Colonic mucosa (tissue), 4 donors: ENCODE results near the gene NUP62CL. TPM values are rescaled to one million over a fixed set of nuclear protein-coding genes. Genes with fewer than 3 reads are reported as not detected.

Source experiments
- DNase-seq: peaks from one replicate; pipeline ENCODE4 v3.0.0-alpha.2; 2020
- H3K27ac ChIP-seq: fragments of 200-600 bp; one replicate; pipeline ENCODE4 v1.8.0; 2021
- H3K27me3 ChIP-seq: fragments of 200-600 bp; one replicate; pipeline ENCODE4 v1.8.0; 2021
- H3K36me3 ChIP-seq: fragments of 200-600 bp; one replicate; pipeline ENCODE4 v1.8.0; 2021
- H3K4me1 ChIP-seq: fragments of 200-600 bp; one replicate; pipeline ENCODE4 v1.8.0; 2021; ENCODE audit warnings: mild to moderate bottlenecking
- H3K4me3 ChIP-seq: fragments of 200-600 bp; one replicate; pipeline ENCODE4 v1.8.0; 2021
- H3K9ac ChIP-seq, 2 donors: one replicate each; pipeline ENCODE4 v1.7.0; 2013; ENCODE audit warnings: control low read depth in 2 of 2, low read depth in 2 of 2, low read length in 2 of 2
- H3K9me3 ChIP-seq: fragments of 200-600 bp; one replicate; pipeline ENCODE4 v1.8.0; 2021
- CTCF ChIP-seq: fragments of 200-600 bp; IDR thresholded peaks from one replicate; pipeline ENCODE4 v1.8.0; 2022; ENCODE audit warnings: antibody characterized with exemption, mild to moderate bottlenecking
- intact Hi-C: fragments of 100-400 bp; cut with DNase I; formaldehyde crosslinking; loops from one replicate; pipeline ENCODE4 v1.14.1; 2022
- total RNA-seq, 2 donors: library from RNA; stranded (reverse); fragmentation: NEBNext Ultra II Directional in 1 of 2; extraction: Animal tissue kit (Norgen Biotek cat#: 25700) in 1 of 2; gene quantifications; one replicate each; pipeline ENCODE4 v1.2.1, GENCODE V29; 2021
- donor health status: healthy.
- donor health status: DM: no; HTN: no; CAD: no.
- donor health status: DM: no; HTN: no; CAD: no.

NUP62CL gene
- total RNA-seq, 2 donors from 2014 or later: 3.7 to 5.6 TPM

GRCh38 chrX:107123750-107124149, 82.5 kb downstream of the NUP62CL start:
- intact Hi-C loops: no loop called here
- no peak for DNase-seq
- Histone ChIP-seq H3K27ac (no peak overlapping the region), H3K4me3 (no peak overlapping the region), H3K9ac (no peak overlapping the region), H3K4me1 (no peaks in the 10 kb centered on the region), H3K36me3 (no peaks in the 10 kb centered on the region), H3K9me3 (no peaks in the 10 kb centered on the region), H3K27me3 (no peaks in the 10 kb centered on the region)
- no peak for TF ChIP-seq CTCF

GRCh38 chrX:107119283-107119682, 87.0 kb downstream of the NUP62CL start:
- H3K4me1 ChIP-seq: no peaks in the 10 kb centered on the region

DNA sequence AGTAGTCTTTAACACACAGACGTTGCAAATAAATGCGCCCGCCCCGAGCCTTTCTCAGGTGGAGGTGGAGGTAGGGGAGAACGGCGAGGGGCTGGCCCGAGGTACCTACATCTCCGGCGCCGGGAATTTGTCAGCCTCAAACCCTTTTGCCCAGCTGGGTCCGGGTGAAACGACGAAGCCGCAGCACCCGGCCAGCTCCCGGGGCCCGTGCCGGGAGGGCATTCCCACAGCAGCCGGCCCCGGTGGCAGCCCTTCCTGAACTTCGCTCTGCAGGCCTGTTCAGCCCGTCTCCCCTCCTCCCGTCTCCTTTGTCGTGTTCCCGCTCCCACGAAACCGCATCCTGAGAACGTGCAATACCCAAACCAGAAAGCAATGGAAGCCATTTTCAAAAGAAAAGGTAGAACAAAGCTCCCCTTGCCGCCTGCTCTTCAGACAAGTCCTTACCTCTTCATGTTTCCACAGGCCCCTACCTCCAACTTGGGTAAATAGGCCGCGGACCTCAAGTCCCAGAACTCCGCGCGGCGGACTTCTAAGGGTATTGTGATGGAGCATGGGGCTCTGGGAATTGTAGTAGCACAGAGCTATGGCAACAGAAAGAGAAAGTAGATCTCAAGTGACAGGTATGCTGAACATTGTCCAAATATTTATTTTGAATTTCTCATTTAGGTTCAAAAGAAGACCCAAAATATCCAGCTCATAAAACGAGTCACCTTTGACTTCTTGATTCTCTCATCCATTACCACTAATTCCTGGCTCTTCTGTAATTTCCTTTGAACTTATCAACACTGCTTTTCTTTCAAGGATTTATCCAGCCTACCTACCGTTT, 87.7 kb downstream of the NUP62CL start, which contains the start of gene RBM41:
Gene RBM41, minus strand, starts transcription at position 501 of the 826 bp plus-strand sequence. Its CDS starts 49 bp downstream, at position 452.
- Histone ChIP-seq H3K36me3 (no peaks in the 10 kb centered on the region), H3K9me3 (no peaks in the 10 kb centered on the region), H3K4me3 (peak within 1 kb of the TSS; percentile 54), H3K27me3 (no peaks in the 10 kb centered on the region), H3K9ac (peak within 1 kb of the TSS; percentile 64 to 67), H3K27ac (peak within 1 kb of the TSS; percentile 56), H3K4me1 (no peaks in the 10 kb centered on the region)
- TF ChIP-seq CTCF: no peak
- DNase-seq: peak; percentile 84
- intact Hi-C loops: no loop called here

More at GRCh38 chrX:107119283-107119682, 87.0 kb downstream of the NUP62CL start:
- Histone ChIP-seq H3K9ac (no peak overlapping the region), H3K4me3 (peak overlapping the region; percentile 54), H3K36me3 (no peaks in the 10 kb centered on the region), H3K9me3 (no peaks in the 10 kb centered on the region), H3K27ac (no peak overlapping the region), H3K27me3 (no peaks in the 10 kb centered on the region)
- no peak for DNase-seq
- TF ChIP-seq CTCF: no peak
- intact Hi-C loops: no loop called here

DNA sequence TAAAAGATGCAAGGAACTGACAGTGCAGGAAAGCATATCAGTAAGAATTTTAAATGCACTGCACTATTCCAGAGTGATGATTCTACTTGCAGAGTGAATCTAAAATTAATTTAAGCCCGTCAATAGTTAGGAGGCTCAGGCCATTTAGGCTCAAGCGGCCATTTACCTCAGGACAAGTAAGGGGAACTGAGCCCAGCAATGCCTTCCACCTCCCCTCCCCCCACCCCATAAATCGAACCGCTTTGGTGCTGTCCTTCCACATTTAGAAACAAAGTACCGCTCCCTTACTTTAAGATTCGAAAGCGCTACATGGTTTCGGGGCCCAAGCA, 88.3 kb downstream of the NUP62CL start:
- peak overlapping the region; percentile 56 for H3K27ac ChIP-seq
- H3K9ac ChIP-seq: peak overlapping the region; percentile 64 to 67
- no peak for TF ChIP-seq CTCF
- H3K36me3 ChIP-seq: no peaks in the 10 kb centered on the region
- H3K4me3 ChIP-seq: peak overlapping the region; percentile 54
- intact Hi-C loops: no loop called here
- H3K9me3 ChIP-seq: no peaks in the 10 kb centered on the region
- no peak for DNase-seq
- no peaks in the 10 kb centered on the region for H3K27me3 ChIP-seq
- no peaks in the 10 kb centered on the region for H3K4me1 ChIP-seq

GRCh38 chrX:107107459-107107858, 98.8 kb downstream of the NUP62CL start:
- no peak for DNase-seq
- no peak overlapping the region for H3K27ac ChIP-seq
- no peaks in the 10 kb centered on the region for H3K27me3 ChIP-seq
- intact Hi-C loops: no loop called here
- H3K9ac ChIP-seq: no peak overlapping the region
- no peak overlapping the region for H3K4me3 ChIP-seq
- no peaks in the 10 kb centered on the region for H3K36me3 ChIP-seq
- no peaks in the 10 kb centered on the region for H3K4me1 ChIP-seq
- no peaks in the 10 kb centered on the region for H3K9me3 ChIP-seq
- no peak for TF ChIP-seq CTCF
